Mucosa of stomach (tissue), 1 donor: ENCODE data around the gene PHF12.
"Not testable (repeated sequence)": the region's sequence is repeated elsewhere in the genome, so short reads cannot be mapped to it uniquely, and the experiment has no call there.

Experiments
- H3K27me3 ChIP-seq: one replicate; pipeline ENCODE4 v1.7.0; 2013; ENCODE audit warnings: mild to moderate bottlenecking, low read length; ENCODE audit not compliant: control insufficient read depth, insufficient read depth
- H3K36me3 ChIP-seq: one replicate; pipeline ENCODE4 v1.7.0; 2013; ENCODE audit warnings: low read length; ENCODE audit not compliant: control insufficient read depth, insufficient read depth
- H3K4me1 ChIP-seq: one replicate; pipeline ENCODE4 v1.7.0; 2013; ENCODE audit warnings: mild to moderate bottlenecking, low read length; ENCODE audit not compliant: control insufficient read depth, insufficient read depth
- H3K4me3 ChIP-seq: one replicate; pipeline ENCODE4 v1.7.0; 2013; ENCODE audit warnings: low read length
- H3K9ac ChIP-seq: one replicate; pipeline ENCODE4 v1.7.0; 2013; ENCODE audit warnings: mild to moderate bottlenecking, low read length, moderate library complexity
- H3K9me3 ChIP-seq: one replicate; pipeline ENCODE4 v1.7.0; 2013; ENCODE audit warnings: mild to moderate bottlenecking, low read length, moderate library complexity; ENCODE audit not compliant: control insufficient read depth
- donor health status: Pancreatic carcinoma.

The PHF12 gene

GRCh38 chr17:28938552-28938951, 12.8 kb downstream of the PHF12 start:
- peaks cover 8% of the 10 kb centered on the region for H3K4me1 ChIP-seq
- H3K9ac ChIP-seq = no peak overlapping the region
- H3K27me3 ChIP-seq = no peaks in the 10 kb centered on the region
- H3K36me3 ChIP-seq = no peaks in the 10 kb centered on the region
- H3K9me3 ChIP-seq = no peaks in the 10 kb centered on the region
- no peak overlapping the region for H3K4me3 ChIP-seq

- Histone ChIP-seq H3K9me3 (no peaks in the 10 kb centered on the region), H3K4me3 (no peak overlapping the region), H3K9ac (no peak overlapping the region), H3K4me1 (peaks cover 8% of the 10 kb centered on the region), H3K27me3 (no peaks in the 10 kb centered on the region), H3K36me3 (no peaks in the 10 kb centered on the region)
Observed at GRCh38 chr17:28937044-28937729, 14.1 kb downstream of the PHF12 start.

- Histone ChIP-seq H3K9me3 (no peaks in the 10 kb centered on the region), H3K4me3 (no peak overlapping the region), H3K4me1 (peaks cover 8% of the 10 kb centered on the region), H3K36me3 (no peaks in the 10 kb centered on the region), H3K27me3 (no peaks in the 10 kb centered on the region), H3K9ac (no peak overlapping the region)
Observed at GRCh38 chr17:28935744-28936460, 15.4 kb downstream of the PHF12 start.

GRCh38 chr17:28934508-28934907, 16.8 kb downstream of the PHF12 start:
- not testable (repeated sequence) for H3K9ac ChIP-seq, H3K4me3 ChIP-seq, H3K4me1 ChIP-seq, H3K27me3 ChIP-seq, H3K9me3 ChIP-seq, H3K36me3 ChIP-seq

DNA sequence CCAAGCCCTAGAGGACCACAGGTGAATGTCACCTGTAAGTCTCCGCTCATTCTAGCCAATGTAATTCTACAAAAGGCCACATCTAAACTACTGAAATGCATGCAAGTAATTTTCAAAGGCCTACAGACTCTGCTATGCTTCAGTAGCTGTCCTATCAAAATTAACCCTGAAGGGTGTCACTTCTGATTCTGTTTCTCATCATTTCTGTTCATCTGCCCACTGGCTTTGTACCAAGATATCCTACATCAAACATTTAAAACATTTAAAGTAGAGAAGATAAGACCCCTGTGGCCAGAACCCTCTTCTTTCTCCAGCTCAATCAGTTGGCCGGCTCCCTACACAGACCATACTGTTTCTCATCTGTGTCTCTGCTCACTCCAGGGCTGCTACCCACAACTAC, 21.5 kb downstream of the PHF12 start:
- Histone ChIP-seq H3K36me3 (no peaks in the 10 kb centered on the region), H3K4me3 (no peak overlapping the region), H3K9ac (no peak overlapping the region), H3K27me3 (no peaks in the 10 kb centered on the region), H3K9me3 (no peaks in the 10 kb centered on the region), H3K4me1 (peaks cover 13% of the 10 kb centered on the region)

- Histone ChIP-seq H3K9me3 (no peaks in the 10 kb centered on the region), H3K4me3 (no peak overlapping the region), H3K36me3 (peaks cover 7% of the 10 kb centered on the region), H3K9ac (no peak overlapping the region), H3K27me3 (no peaks in the 10 kb centered on the region), H3K4me1 (peaks cover 13% of the 10 kb centered on the region)
Observed at GRCh38 chr17:28928061-28928460, 23.3 kb downstream of the PHF12 start.

DNA sequence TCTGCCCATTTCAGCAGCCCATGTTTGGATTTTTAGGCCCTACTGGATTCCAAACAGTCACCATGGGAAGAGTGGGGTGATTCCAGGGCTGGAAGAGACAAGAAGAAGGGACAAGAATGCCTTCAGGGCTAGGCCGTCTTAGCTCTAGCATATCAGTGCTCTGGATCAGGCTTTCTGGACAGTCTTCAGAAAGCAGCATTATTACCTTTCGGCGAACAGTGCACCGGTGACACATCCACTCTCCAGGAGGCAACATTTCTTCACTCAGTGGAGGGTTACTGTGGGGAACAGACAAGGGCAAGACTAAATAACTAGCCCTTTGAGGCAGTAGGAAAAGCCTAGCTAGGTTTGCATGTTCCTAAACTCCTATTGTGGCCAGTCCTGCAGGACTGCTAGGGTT, 24.5 kb downstream of the PHF12 start:
- Histone ChIP-seq H3K36me3 (peaks cover 7% of the 10 kb centered on the region), H3K27me3 (no peaks in the 10 kb centered on the region), H3K9ac (no peak overlapping the region), H3K4me3 (no peak overlapping the region), H3K4me1 (peaks cover 13% of the 10 kb centered on the region), H3K9me3 (no peaks in the 10 kb centered on the region)

DNA sequence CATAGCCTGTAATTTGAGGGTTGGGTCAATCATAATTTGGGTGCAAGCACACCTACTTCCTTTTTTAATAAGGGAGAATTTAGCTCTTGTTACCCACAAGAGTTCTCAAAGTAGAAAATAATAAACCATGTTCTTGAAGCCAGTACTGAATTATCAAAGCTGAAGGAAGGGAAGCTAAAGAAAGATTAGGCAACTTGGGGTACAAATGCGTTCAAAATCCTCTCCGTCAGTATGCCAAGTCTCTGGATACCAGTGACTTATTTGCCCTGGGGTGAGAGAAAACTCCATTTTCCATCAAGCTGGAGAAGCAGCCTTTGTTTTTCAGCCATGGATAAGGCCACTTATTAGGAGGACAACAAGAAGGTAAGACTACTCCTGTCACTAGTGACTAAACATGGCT, 25.0 kb downstream of the PHF12 start:
- Histone ChIP-seq H3K4me3 (no peak overlapping the region), H3K9ac (no peak overlapping the region), H3K36me3 (peaks cover 7% of the 10 kb centered on the region), H3K27me3 (no peaks in the 10 kb centered on the region), H3K4me1 (peaks cover 13% of the 10 kb centered on the region), H3K9me3 (no peaks in the 10 kb centered on the region)

- Histone ChIP-seq H3K4me1 (peaks cover 13% of the 10 kb centered on the region), H3K9me3 (no peaks in the 10 kb centered on the region), H3K9ac (no peak overlapping the region), H3K4me3 (no peak overlapping the region), H3K27me3 (no peaks in the 10 kb centered on the region), H3K36me3 (peaks cover 7% of the 10 kb centered on the region)
Observed at GRCh38 chr17:28925912-28926365, 25.4 kb downstream of the PHF12 start.

DNA sequence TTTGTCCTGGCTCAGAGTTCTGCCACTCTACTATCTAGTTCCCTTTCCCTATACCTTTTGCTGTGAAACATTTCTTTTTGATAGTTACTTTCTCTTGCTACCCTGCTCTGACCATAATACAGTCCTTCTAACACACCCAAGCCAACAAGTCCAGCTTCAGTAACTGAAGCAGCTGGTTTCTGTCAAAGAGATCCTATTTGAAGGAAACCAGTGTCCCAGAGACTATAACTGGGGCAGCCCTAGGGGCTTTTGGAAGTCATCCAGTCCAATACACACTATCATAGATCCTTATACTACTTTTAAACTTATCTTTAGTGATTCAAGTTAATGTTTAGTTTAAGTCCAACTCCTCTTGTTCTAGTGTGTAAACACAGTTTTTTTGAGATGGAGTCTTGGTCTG, 31.1 kb downstream of the PHF12 start:
- Histone ChIP-seq H3K9me3 (no peaks in the 10 kb centered on the region), H3K4me3 (no peak overlapping the region), H3K36me3 (peaks cover 37% of the 10 kb centered on the region), H3K4me1 (no peaks in the 10 kb centered on the region), H3K27me3 (no peaks in the 10 kb centered on the region), H3K9ac (no peak overlapping the region)

DNA sequence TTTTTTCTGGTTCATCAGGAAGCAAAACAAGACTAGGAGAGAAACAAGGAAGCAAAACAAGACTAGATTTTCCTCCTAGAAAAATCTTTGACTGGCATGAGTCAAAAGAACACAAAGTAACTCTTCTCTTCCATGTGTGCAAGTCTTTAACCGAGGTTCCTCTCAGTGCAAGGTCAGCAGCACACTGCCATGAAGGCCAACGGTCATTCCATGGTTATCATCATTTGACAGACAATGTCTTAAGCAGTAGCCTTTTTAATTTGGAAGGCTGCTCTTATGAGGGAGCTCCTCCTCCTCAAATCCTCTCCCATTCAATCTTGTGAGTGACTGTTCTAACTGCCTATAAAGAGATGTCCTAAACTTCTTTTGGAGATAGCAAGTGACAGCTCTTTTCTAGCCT, 33.0 kb downstream of the PHF12 start:
- no peaks in the 10 kb centered on the region for H3K27me3 ChIP-seq
- no peak overlapping the region for H3K9ac ChIP-seq
- H3K4me3 ChIP-seq = no peak overlapping the region
- H3K4me1 ChIP-seq = no peaks in the 10 kb centered on the region
- H3K36me3 ChIP-seq = peaks cover 33% of the 10 kb centered on the region
- H3K9me3 ChIP-seq = no peaks in the 10 kb centered on the region

DNA sequence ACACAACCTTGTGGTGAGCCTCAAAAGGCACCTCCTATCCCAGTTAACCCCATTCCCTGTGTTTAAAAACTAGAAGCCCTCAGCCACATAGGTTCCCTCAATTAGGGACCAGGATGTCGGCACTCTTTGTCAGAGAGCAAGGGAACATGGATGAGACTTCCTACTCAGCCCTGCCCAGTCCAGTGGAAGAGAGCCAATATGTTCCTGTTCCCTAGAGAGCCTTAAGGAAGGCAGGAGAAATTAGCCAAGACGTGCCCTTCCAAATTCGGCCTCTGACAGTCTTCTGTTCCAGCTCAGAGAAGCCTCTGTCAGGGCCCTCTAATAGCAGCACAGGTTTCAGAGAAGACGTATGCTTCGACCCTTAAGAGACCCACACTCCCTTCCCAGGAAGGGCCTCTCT, 33.9 kb downstream of the PHF12 start:
- H3K36me3 ChIP-seq = peaks cover 41% of the 10 kb centered on the region
- no peak overlapping the region for H3K4me3 ChIP-seq
- H3K9me3 ChIP-seq = no peaks in the 10 kb centered on the region
- H3K27me3 ChIP-seq = no peaks in the 10 kb centered on the region
- no peak overlapping the region for H3K9ac ChIP-seq
- H3K4me1 ChIP-seq = peaks cover 2% of the 10 kb centered on the region
